HG03135 (cell line): ENCODE results near the gene TRIM4.

ENCODE experiments used
- ATAC-seq: cut with Tn5 transposase; IDR thresholded peaks from one replicate; pipeline ENCODE4 v1.9.1; 2021; ENCODE audit warnings: mild to moderate bottlenecking, moderate library complexity; ENCODE audit not compliant: unreplicated experiment

TRIM4 gene

GRCh38 chr7:99844328-99844727 lies 75.0 kb downstream of the TRIM4 start:
- ATAC-seq: no peak

DNA sequence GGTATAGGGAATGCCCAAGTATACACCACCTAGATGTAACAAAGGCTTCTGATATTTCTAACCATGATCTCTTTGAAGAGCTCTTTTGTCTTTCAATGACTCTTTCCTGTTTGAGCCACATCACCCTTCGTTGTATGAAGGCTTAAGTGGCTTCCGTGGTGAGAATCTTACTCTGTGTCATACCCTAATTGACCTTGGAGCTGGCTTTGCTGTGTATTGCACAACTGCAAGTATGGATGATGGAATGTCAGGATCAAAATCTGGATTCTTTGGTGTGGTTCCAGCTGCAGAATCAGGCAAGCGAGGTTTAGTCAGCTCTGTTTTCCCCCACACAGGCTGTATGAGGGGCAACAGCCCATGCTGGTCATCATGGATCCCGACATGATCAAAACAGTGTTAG lies 75.5 kb downstream of the TRIM4 start:
- ATAC-seq: no peak

- no peak for ATAC-seq
Observed at GRCh38 chr7:99842926-99843325, 76.4 kb downstream of the TRIM4 start.
